SK-N-SH treated with all-trans-retinoic acid at 6 μM for 48 hours (cell line): ENCODE data around the gene VPS35L.

Source experiments
- ATAC-seq: fragments of 200-7000 bp; cut with Tn5 transposase; 3 replicates; pipeline ENCODE4 v1.9.1; 2020; ENCODE audit warnings: mild to moderate bottlenecking, moderate library complexity
- ARNTL ChIP-seq: fragments of 450-650 bp; formaldehyde crosslinking; IDR thresholded peaks from 2 replicates; pipeline ENCODE4 v1.5.0; 2020; ENCODE audit warnings: low read depth, mild to moderate bottlenecking, moderate library complexity, borderline replicate concordance
- CREB5 ChIP-seq: fragments of 250-450 bp; sonication (Bioruptor Pico); IDR thresholded peaks from 2 replicates; pipeline ENCODE4 v1.5.1; 2020; ENCODE audit warnings: low read depth, mild to moderate bottlenecking, moderate library complexity
- CSDC2 ChIP-seq: fragments of 250-450 bp; sonication (Bioruptor Pico); IDR thresholded peaks from 2 replicates; pipeline ENCODE4 v1.5.0; 2020; ENCODE audit warnings: mild to moderate bottlenecking, moderate library complexity
- CSRNP3 ChIP-seq: fragments of 250-450 bp; sonication (Bioruptor Pico); IDR thresholded peaks from 2 replicates; pipeline ENCODE4 v1.5.1; 2021; ENCODE audit warnings: mild to moderate bottlenecking, moderate library complexity
- ESRRG ChIP-seq: fragments of 250-450 bp; sonication (Bioruptor Pico); IDR thresholded peaks from 2 replicates; pipeline ENCODE4 v1.6.1; 2021; ENCODE audit warnings: mild to moderate bottlenecking
- GLIS3 ChIP-seq: fragments of 250-450 bp; sonication (Bioruptor Pico); IDR thresholded peaks from 2 replicates; pipeline ENCODE4 v1.5.0; 2020; ENCODE audit warnings: mild to moderate bottlenecking, moderate library complexity
- ISL1 ChIP-seq: fragments of 250-450 bp; sonication (Bioruptor Pico); IDR thresholded peaks from 2 replicates; pipeline ENCODE4 v2.1.2; 2022; ENCODE audit warnings: mild to moderate bottlenecking, moderate library complexity
- OSR1 ChIP-seq: fragments of 250-450 bp; sonication (Bioruptor Pico); IDR thresholded peaks from 2 replicates; pipeline ENCODE4 v1.8.0; 2022; ENCODE audit warnings: moderate library complexity, mild to moderate bottlenecking, inconsistent platforms
- PATZ1 ChIP-seq: fragments of 250-450 bp; sonication (Bioruptor Pico); IDR thresholded peaks from 2 replicates; pipeline ENCODE4 v1.8.0; 2020; ENCODE audit warnings: mild to moderate bottlenecking, moderate library complexity, borderline replicate concordance
- POU6F1 ChIP-seq: fragments of 250-450 bp; sonication (Bioruptor Pico); IDR thresholded peaks from 2 replicates; pipeline ENCODE4 v1.8.0; 2021; ENCODE audit warnings: low read depth, mild to moderate bottlenecking, moderate library complexity, borderline replicate concordance
- PPARA ChIP-seq: fragments of 250-450 bp; sonication (Bioruptor Pico); IDR thresholded peaks from 2 replicates; pipeline ENCODE4 v1.5.0; 2020; ENCODE audit warnings: mild to moderate bottlenecking, borderline replicate concordance
- RARB ChIP-seq: fragments of 250-450 bp; sonication (Bioruptor Pico); IDR thresholded peaks from 2 replicates; pipeline ENCODE4 v1.8.0; 2021; ENCODE audit warnings: mild to moderate bottlenecking, moderate library complexity
- SNAI2 ChIP-seq: fragments of 250-450 bp; sonication (Bioruptor Pico); IDR thresholded peaks from 2 replicates; pipeline ENCODE4 v1.5.0; 2020; ENCODE audit warnings: mild to moderate bottlenecking, moderate library complexity
- TCF4 ChIP-seq: fragments of 250-450 bp; sonication (Bioruptor Pico); IDR thresholded peaks from 2 replicates; pipeline ENCODE4 v1.8.0; 2021; ENCODE audit warnings: mild to moderate bottlenecking, moderate library complexity, borderline replicate concordance
- TOX ChIP-seq: fragments of 250-450 bp; sonication (Bioruptor Pico); IDR thresholded peaks from 2 replicates; pipeline ENCODE4 v1.8.0; 2021; ENCODE audit warnings: mild to moderate bottlenecking, moderate library complexity, borderline replicate concordance
- TSHZ2 ChIP-seq: fragments of 250-450 bp; sonication (Bioruptor Pico); IDR thresholded peaks from 2 replicates; pipeline ENCODE4 v1.5.0; 2020; ENCODE audit warnings: mild to moderate bottlenecking, moderate library complexity
- ZC3H10 ChIP-seq: fragments of 250-450 bp; sonication (Bioruptor Pico); IDR thresholded peaks from 2 replicates; pipeline ENCODE4 v1.5.1; 2021; ENCODE audit warnings: mild to moderate bottlenecking, moderate library complexity
- ZFP3 ChIP-seq: fragments of 250-450 bp; sonication (Bioruptor Pico); IDR thresholded peaks from 2 replicates; pipeline ENCODE4 v1.5.0; 2020; ENCODE audit warnings: mild to moderate bottlenecking, moderate library complexity
- ZFP30 ChIP-seq: fragments of 450-650 bp; formaldehyde crosslinking; IDR thresholded peaks from 2 replicates; pipeline ENCODE4 v1.5.0; 2022; ENCODE audit warnings: mild to moderate bottlenecking, moderate library complexity
- ZNF565 ChIP-seq: fragments of 450-650 bp; formaldehyde crosslinking; conservative IDR thresholded peaks from 2 replicates; pipeline ENCODE4 v1.5.0; 2020; ENCODE audit warnings: low read depth, mild to moderate bottlenecking, moderate library complexity
- ZNF70 ChIP-seq: fragments of 450-650 bp; formaldehyde crosslinking; IDR thresholded peaks from 2 replicates; pipeline ENCODE4 v1.5.0; 2020; ENCODE audit warnings: mild to moderate bottlenecking, moderate library complexity
- ZNF8 ChIP-seq: fragments of 450-650 bp; formaldehyde crosslinking; IDR thresholded peaks from 2 replicates; pipeline ENCODE4 v1.5.0; 2020; ENCODE audit warnings: mild to moderate bottlenecking, moderate library complexity

Gene VPS35L

GRCh38 chr16:19728636-19728965 lies 173.1 kb downstream of the VPS35L start:
- TF ChIP-seq CSRNP3 (CRISPR knock-in tag) (no peak), PATZ1 (CRISPR knock-in tag) (no peak), ZFP3 (no peak), TCF4 (CRISPR knock-in tag) (no peak), ZFP30 (CRISPR knock-in tag) (no peak), ISL1 (CRISPR knock-in tag) (no peak), SNAI2 (CRISPR knock-in tag) (no peak), ZNF70 (CRISPR knock-in tag) (no peak), CREB5 (no peak), ZNF8 (CRISPR knock-in tag) (no peak), RARB (CRISPR knock-in tag) (no peak), GLIS3 (CRISPR knock-in tag) (no peak), TSHZ2 (CRISPR knock-in tag) (no peak), CSDC2 (CRISPR knock-in tag) (no peak), ARNTL (CRISPR knock-in tag) (no peak), ZC3H10 (no peak), ESRRG (CRISPR knock-in tag) (no peak), POU6F1 (CRISPR knock-in tag) (no peak)
- ATAC-seq: no peak

- no peak for TF ChIP-seq CREB5
- no peak for TF ChIP-seq SNAI2 (CRISPR knock-in tag)
- no peak for TF ChIP-seq GLIS3 (CRISPR knock-in tag)
- TF ChIP-seq ESRRG (CRISPR knock-in tag): no peak
- TF ChIP-seq ZNF70 (CRISPR knock-in tag): no peak
- TF ChIP-seq ZNF565 (CRISPR knock-in tag): no peak
- TF ChIP-seq ZC3H10: no peak
- no peak for TF ChIP-seq ARNTL (CRISPR knock-in tag)
- TF ChIP-seq TOX (CRISPR knock-in tag): no peak
- TF ChIP-seq TCF4 (CRISPR knock-in tag): no peak
- TF ChIP-seq TSHZ2 (CRISPR knock-in tag): no peak
- TF ChIP-seq OSR1 (CRISPR knock-in tag): no peak
- no peak for TF ChIP-seq ZFP30 (CRISPR knock-in tag)
- TF ChIP-seq POU6F1 (CRISPR knock-in tag): no peak
- no peak for TF ChIP-seq ZFP3
- TF ChIP-seq CSRNP3 (CRISPR knock-in tag): no peak
- TF ChIP-seq ISL1 (CRISPR knock-in tag): no peak
- no peak for TF ChIP-seq PPARA (CRISPR knock-in tag)
- no peak for ATAC-seq
These were observed 178.0 kb downstream of the VPS35L start for GRCh38 chr16:19733551-19733950.
